Measurements from ENCODE around the gene DUSP8.
"Not testable (repeated sequence)": the region's sequence is repeated elsewhere in the genome, so short reads cannot be mapped to it uniquely, and the experiment has no call there.

DUSP8 gene

GRCh38 chr11:1513326-1514296 lies 58.5 kb downstream of the DUSP8 start:
- DNase-seq, result no peak

DNA sequence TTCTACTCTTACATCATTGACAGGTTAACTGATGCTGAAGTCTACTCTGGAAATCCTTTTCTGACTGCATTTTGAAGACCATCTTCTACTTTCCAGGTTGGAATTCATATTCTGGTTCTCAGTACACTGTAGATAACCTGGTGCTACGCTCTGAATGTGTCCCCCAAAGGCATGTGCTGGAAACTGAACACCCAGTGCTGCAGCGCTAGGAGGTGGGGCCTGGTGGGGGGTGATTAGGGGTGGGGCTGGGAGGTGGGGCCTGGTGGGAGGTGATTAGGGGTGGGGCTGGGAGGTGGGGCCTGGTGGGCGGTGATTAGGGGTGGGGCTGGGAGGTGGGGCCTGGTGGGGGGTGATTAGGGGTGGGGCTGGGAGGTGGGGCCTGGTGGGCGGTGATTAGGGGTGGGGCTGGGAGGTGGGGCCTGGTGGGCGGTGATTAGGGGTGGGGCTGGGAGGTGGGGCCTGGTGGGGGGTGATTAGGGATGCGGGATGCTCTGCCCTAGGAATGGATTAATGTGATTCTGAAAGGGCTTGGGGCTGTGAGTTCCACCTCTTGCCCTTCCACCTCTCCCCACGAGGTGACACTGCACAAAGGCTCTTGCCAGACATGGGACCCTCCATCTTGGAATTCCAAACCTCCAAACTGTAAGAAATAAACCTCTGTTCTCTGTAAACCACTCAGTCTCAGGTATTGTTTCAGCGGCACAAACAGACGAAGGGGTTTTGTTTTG lies 59.4 kb downstream of the DUSP8 start:
- not testable (repeated sequence) for DNase-seq

- DNase-seq, result no peak
Observed at GRCh38 chr11:1511937-1512496, 60.1 kb downstream of the DUSP8 start.

DNA sequence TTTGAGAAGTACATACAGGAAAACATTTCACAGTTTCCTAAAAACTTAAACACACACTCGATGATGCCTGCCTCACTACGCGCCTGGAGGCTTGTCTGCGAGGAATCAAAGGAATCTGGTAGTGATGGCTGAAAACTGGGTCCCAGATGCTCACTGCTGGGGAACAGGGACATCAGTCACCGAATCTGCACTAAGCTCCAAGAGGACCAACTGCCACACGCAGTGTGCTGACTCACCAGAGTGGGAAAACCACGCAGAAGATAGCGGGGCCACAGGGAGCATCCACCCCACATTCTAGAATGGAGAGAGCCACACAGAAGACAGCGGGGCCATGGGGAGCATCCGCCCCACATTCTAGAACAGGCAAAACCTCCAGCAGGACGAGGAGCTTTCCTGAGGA lies 61.1 kb downstream of the DUSP8 start:
- DNase-seq, result no peak

DNA sequence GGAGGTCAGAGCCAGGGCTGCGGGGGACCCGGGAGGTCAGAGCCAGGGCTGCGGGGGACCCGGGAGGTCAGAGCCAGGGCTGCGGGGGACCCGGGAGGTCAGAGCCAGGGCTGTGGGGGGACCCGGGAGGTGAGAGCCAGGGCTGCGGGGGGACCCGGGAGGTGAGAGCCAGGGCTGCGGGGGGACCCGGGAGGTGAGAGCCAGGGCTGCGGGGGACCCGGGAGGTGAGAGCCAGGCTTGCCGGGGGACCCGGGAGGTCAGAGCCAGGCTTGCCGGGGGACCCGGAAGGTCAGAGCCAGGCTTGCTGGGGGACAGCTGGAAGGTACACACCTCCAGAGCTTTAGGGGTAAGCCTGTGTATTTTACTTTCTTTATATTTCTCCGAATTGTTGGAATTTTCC lies 61.7 kb downstream of the DUSP8 start:
- DNase-seq, result not testable (repeated sequence)

GRCh38 chr11:1509626-1510255 lies 62.3 kb downstream of the DUSP8 start:
- DNase-seq, result no peak

DNA sequence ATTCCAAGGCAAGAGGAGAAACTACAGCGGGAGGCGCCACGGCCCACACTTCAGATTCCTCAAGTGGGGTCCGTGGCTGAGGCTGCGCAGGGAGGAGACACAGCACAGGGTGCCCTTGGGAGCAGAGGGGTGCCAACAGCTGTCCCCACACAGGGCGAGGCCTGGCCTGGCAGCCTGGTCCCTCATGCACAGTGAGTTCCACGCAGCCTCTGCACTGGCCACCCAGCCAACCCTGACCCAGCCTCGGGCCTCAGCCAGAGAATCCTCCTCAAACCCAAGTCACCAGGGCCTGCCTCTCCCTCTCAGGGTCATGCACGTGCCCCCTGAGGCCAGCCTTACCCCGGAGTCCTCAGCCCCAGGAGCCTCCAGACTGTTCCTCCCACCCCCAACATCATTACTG lies 63.1 kb downstream of the DUSP8 start:
- no peak for DNase-seq

DNA sequence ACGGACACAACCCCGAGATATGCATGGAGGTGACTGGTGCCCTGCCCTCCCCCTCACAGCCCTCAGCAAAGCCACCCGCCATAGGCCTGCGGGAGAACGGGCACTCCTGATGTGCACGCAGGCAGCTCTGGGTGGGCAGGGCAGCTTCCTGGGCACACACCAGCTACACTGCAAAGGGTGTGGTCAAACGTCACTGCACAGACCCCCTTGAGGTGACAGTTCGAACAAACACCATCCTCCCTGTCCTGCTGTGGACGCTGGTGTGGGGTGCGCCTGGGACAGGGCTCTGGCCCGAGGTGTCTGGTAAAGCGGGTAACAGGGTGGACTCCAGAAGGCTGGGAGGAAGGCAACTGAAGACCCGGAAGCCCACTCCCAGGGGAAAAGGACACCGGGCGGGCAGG lies 63.6 kb downstream of the DUSP8 start:
- DNase-seq, result no peak

DNA sequence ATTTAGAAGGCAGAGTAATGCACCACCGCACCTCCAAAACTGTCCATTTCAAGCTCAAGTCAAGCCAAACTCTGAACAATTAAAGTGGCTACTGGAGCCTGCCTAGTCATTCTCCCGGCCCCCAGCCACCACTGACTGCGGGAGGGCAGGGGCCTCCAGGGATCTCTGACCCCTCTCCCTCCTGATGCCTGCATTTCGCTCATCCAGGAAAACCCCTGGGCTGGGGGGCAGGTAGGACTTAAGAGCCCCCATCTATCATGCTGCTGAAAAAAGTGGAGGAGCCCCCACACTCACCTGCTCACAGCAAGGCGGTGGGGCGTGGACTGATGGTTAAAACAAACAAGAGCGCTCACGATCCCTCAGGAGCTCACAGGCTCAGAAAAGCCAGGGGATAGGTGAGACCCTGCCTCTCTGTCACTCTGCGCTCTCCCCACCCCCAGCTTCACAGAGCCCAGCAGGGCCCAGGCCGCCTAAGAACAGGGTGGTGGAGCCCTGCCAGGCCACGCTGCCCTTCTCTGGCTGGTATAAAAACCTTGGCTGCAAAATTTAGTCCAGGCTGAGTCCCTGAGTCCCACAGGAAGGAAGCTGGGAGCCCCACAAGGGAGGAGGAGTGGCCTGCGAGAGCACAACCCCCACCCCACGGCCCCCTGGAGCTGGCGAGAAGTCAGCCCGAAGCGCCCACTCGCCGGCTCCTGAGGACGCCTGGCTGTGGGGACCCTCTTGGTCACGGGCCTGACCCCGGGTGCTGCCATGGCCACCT lies 64.5 kb downstream of the DUSP8 start:
- DNase-seq, result no peak

DNA sequence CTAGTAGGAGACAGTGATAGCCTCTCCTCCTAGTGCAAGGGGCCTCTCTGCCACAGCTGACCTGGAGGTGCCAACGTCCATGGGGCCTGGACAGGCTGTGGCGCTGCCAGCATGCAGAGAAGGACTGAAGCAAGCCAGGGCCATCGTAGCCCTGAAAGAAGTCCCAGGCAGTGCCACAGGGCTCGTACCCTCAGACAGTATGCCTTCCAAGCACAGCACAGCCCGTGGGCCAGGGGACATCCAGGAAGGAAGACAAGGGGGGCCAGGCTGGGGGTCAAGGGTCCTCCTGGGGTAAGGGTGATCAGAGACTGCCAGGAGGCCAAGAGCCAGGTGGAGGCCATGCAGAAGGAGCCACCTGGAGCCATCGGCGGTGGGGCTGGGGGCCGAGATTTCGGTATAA lies 65.1 kb downstream of the DUSP8 start:
- DNase-seq, result no peak

DNA sequence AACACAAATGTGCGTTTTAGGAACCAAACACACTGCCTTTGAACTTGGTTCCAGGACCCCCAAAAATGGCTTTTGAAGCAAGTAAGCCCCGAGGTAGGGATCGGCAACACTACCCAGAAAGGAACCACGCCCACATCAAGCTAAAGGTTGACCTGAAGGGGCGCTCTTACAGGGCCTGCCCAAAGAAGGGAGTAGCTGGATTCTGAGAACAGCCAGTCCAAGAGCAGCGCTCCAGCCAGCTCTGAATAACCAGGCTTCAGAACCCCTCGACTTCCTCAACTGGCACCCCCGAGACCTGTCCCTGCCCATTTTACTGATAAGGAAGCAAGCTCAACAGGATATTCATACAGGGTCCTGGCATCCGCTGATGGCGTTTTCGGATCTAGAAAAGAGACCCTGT lies 66.6 kb downstream of the DUSP8 start:
- no peak for DNase-seq

DNA sequence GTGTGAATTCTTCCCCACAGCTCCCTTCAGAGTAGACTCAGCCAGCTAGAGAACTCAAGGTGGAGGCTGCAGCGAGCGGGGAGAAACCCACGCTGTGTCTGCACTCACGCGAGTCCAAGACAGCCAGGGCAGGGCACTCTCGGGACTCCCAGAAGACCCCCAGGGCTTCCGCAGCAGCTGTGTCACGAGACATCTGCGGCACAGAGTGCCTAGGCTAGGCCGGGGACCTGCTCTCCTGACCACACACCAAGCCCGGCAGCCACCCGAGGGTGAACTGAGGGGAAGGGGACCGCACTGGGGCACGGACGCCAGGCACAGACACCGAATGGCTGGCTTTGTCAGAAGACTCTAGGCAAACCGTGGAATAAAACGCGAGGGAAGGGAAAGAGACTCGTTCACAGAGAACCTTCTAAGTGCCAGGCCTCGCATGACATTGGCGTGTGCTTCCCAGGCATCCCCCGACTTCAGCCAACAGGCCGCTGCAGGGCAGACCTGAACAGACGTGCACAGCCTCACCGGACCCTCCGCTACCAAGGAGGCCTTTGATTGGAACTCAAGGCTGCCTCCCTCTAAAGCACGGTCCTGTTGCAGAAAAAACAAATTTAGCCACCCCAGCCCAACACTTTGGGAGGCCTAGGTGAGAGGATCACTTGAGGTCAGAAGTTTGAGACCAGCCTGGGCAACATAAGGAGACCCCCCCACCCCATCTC lies 67.3 kb downstream of the DUSP8 start:
- DNase-seq, result no peak

DNA sequence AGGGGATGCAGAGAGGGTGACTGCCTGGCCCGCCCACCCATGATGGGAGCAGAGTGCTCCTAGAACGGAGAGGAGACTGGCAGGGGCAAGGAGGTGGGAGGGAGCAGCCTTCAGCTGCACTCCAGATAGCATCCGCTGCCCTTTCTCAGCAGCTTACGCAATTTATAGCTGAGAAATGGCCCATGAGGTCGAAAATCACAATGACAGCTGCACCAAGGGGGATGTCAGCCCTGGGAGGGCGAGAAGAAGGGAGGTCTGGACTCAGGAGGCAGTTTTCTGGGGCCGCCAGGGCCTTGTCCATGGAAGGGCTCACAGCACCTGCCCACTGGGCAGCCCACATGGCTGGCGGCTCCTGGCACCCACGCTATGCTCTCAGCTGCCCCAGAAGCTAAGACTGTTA lies 67.9 kb downstream of the DUSP8 start:
- no peak for DNase-seq
